GM18499 (cell line): ENCODE measurements around the gene ZNF451.

Source experiments
- ATAC-seq: cut with Tn5 transposase; IDR thresholded peaks from one replicate; pipeline ENCODE4 v1.9.1; 2021; ENCODE audit warnings: moderate number of reproducible peaks; ENCODE audit not compliant: insufficient read depth, unreplicated experiment

ZNF451 gene

DNA sequence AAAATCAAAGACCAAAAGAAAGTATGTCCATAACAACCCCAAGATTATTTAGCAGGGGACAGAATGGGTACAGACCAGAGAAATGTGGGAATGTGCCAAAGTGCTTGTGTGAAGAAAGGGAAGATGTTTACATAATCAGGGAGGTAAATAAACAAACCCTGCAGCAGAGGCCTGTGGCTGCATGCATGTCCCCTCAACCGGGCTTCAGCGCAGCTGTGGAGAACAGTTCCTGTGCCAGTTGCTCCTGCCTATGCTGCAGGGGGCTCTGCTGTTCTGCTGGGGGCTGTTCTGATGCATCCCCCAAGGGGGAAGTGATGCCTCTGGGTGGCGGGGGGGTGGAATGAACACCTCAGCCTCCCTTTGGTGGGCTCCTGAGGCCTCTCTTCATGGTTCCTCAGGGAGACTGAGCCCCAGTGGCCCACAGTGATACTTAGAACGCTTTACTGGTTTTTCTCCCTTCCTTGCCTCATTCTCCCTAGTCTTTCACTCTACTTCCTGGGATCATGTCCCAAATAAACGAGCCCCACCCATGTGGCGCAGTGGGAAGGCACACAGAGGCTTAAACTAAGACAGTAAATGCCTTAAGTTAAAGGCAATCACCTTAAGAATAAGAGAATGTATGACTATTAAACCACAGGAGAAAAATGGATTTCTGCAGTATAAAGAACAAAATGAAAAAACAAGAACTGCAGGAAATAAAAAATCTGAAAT is 109.1 kb downstream of the ZNF451 start:
- no peak for ATAC-seq

DNA sequence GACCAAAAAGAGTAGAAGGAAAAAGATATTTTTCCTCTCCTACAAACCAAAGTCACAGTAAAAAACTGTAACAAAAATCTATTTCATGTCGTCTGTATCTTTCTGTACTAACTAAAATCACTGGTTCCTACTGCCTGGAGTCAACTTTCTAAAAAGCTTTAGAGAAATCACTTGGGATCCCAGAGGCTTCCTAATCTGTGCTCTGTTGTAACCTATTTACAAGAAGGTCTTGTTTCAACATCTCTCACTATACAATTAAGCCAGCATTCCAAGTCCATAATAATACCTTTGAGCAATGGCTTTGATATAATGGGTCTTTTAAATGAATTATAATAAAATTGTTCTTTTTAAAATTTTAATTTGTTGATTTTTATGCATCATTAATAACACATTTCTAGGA is 111.7 kb downstream of the ZNF451 start:
- ATAC-seq: no peak

GRCh38 chr6:57205550-57206328 is 115.8 kb downstream of the ZNF451 start:
- ATAC-seq: no peak

DNA sequence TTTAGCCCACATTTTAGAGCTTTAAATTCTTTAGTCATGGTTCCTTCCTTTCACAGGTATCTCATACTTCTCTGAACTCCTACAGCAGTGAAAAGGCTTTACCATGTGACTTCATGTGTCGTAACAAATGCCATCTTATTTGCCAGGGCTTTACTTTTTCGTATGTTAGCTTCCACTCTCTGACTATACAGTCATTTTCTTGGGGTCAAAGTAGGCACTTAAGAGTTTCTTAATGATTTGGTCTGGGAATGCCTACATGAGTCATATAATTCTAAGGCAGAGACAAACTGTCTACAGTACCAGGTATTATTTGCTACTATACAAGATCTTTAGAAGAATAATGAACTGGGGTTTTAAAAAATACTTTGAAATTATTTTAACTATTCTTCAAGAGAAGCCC is 117.2 kb downstream of the ZNF451 start:
- ATAC-seq: no peak

GRCh38 chr6:57207872-57208271 is 117.9 kb downstream of the ZNF451 start:
- ATAC-seq: no peak

DNA sequence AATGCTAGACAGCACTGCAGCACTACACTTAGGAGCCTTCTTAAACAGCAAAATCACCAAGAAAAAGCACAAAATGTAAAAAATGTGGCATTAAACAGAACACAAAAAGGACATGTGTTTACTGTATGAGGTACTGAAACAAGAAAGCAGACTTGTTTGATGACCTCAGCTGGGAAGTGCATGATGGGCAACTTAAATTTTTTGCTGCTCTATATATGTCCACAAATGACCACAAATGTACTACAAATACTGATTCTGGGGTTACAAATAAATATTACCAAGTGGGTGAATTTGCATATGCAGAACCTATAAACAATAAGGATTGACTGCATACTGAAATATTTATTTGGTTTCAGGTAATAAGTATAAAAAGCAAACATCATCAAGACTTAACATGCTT is 119.0 kb downstream of the ZNF451 start:
- no peak for ATAC-seq

- ATAC-seq: no peak
Observed at GRCh38 chr6:57210060-57210459, 120.1 kb downstream of the ZNF451 start.

- no peak for ATAC-seq
Observed at GRCh38 chr6:57215260-57215659, 125.3 kb downstream of the ZNF451 start.

- no peak for ATAC-seq
Observed at GRCh38 chr6:57216235-57217101, 126.5 kb downstream of the ZNF451 start.

DNA sequence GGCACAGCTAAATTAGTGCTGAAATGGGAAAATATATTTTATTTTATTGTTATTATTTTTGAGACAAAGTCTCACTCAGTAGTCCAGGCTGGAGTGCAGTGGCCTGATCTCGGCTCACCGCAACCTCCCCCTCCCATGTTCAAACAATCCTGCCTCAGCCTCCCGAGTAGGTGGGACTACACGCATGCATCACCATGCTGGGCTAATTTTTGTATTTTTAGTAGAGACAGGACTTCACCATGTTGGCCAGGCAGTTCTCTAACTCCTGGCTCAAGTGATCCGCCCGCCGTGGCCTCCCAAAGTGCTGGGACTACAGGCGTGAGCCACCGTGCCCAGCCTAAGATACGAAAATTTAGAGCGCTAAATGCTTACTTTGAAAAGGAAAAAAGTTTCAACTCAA is 127.3 kb downstream of the ZNF451 start:
- ATAC-seq: no peak
